Lower lobe of right lung (tissue), 2 donors: ENCODE results near the gene METTL24. TPM values are rescaled to one million over a fixed set of nuclear protein-coding genes. Genes with fewer than 3 reads are reported as not detected.
A peak's percentile ranks its signal among the peaks of the same experiment; 100 is the strongest.

Source experiments
- ATAC-seq, 2 donors: fragments of 200-7000 bp; cut with Tn5 transposase; one replicate each; pipeline ENCODE4 v1.9.1; 2020 to 2022; ENCODE audit warnings: mild to moderate bottlenecking in 2 of 2, moderate library complexity in 2 of 2
- DNase-seq: peaks from one replicate; pipeline ENCODE4 v3.0.0-alpha.2; 2020
- H3K27ac ChIP-seq: fragments of 200-600 bp; one replicate; pipeline ENCODE4 v1.8.0; 2022
- H3K27me3 ChIP-seq: fragments of 200-600 bp; one replicate; pipeline ENCODE4 v1.8.0; 2022; ENCODE audit warnings: low read depth
- H3K36me3 ChIP-seq: fragments of 200-600 bp; one replicate; pipeline ENCODE4 v1.8.0; 2022; ENCODE audit warnings: mild to moderate bottlenecking
- H3K4me1 ChIP-seq: fragments of 200-600 bp; one replicate; pipeline ENCODE4 v1.8.0; 2022
- H3K4me3 ChIP-seq: fragments of 200-600 bp; one replicate; pipeline ENCODE4 v1.8.0; 2022; ENCODE audit warnings: mild to moderate bottlenecking
- H3K9me3 ChIP-seq: fragments of 200-600 bp; one replicate; pipeline ENCODE4 v1.8.0; 2022
- CTCF ChIP-seq: fragments of 200-600 bp; IDR thresholded peaks from one replicate; pipeline ENCODE4 v1.8.0; 2022; ENCODE audit warnings: antibody characterized with exemption, mild to moderate bottlenecking
- intact Hi-C: fragments of 100-400 bp; cut with DNase I; formaldehyde crosslinking; loops from one replicate; pipeline ENCODE4 v1.11.0; 2022
- total RNA-seq: library from RNA; stranded (reverse); fragmentation: NEBNext Ultra II Directional; extraction: Animal tissue kit (Norgen Biotek cat#: 25700); gene quantifications from one replicate; pipeline ENCODE4 v1.2.1, GENCODE V29; 2021
- donor health status: DM: no; HTN: yes; CAD: no; lungs with severe emphysema.

METTL24 gene
- total RNA-seq, 1 donor from 2014 or later = 2.8 TPM

DNA sequence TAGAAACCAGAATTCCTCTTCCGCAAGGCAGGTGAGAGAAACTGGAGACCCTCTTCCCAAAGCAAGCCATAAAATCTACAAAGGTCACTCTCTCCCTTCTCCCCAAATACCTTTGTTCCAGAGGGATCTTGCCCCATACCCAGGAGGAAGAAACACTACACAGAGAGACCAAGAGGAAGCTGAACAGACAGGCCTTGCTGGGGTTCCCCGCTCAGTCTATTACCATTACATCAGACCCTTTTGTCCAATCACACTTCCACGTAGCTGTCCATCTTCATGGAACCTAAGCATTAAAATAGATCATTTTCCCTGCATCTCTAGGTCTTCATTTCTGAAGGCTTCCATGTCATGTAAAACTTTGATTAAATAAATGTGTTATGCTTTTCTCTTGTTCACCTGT is 32.1 kb downstream of the METTL24 start:
- no peak for TF ChIP-seq CTCF
- no peak for DNase-seq
- intact Hi-C loops = no loop called here

DNA sequence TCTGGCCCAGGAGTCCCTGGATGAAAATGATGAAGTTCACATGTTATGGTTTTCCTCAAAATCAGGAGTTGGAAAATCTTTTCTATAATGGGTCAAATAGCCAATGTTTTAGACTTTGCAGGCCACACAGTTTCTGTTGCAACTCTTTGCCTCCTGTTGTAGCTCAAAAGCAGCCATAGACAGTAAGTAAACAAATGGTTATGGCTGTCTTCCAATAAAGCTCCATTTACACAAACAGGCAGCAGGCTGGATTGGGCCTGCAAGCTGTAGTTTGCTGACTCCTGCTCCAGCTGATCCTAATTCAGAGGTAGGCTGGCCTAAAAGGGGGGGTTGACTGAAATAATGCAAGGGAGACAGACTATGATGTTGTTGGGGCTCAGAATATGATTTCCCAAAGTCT is 33.0 kb downstream of the METTL24 start:
- Histone ChIP-seq H3K36me3 (no peaks in the 10 kb centered on the region), H3K27me3 (no peaks in the 10 kb centered on the region), H3K4me3 (no peak overlapping the region), H3K4me1 (peaks cover 42% of the 10 kb centered on the region), H3K27ac (no peak overlapping the region), H3K9me3 (no peaks in the 10 kb centered on the region)
- intact Hi-C loops = no loop called here
- DNase-seq (no peak), ATAC-seq (peak; percentile 47 to 52)
- no peak for TF ChIP-seq CTCF

More for the DNA sequence above, 32.1 kb downstream of the METTL24 start:
- no peaks in the 10 kb centered on the region for H3K9me3 ChIP-seq
- peak overlapping the region; percentile 20 for H3K27ac ChIP-seq
- no peak for ATAC-seq
- no peaks in the 10 kb centered on the region for H3K27me3 ChIP-seq
- H3K4me1 ChIP-seq = peaks cover 42% of the 10 kb centered on the region
- H3K36me3 ChIP-seq = no peaks in the 10 kb centered on the region
- H3K4me3 ChIP-seq = no peak overlapping the region

GRCh38 chr6:110324548-110324947 is 33.6 kb downstream of the METTL24 start:
- peaks cover 42% of the 10 kb centered on the region for H3K4me1 ChIP-seq

DNA sequence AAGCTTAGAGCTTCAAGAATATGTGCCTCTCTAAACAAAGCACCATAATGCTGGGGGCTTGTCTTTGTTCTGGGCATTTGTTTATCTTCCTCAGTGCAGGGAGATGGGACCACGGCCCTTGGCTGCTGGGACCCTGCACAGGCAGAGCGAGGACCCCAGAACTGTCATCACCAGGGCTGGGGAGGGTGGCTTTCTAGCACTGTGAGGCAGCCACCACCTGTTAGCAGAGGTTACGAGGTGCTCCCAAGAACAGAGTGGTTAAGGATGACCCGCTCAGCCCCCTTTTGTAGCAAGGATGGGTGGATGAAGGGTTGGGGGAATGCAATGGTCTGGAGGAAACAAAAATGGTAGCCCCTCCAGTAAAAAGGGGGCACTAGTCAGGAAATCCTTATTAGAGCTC is 34.9 kb downstream of the METTL24 start:
- no peaks in the 10 kb centered on the region for H3K9me3 ChIP-seq
- H3K27me3 ChIP-seq = no peaks in the 10 kb centered on the region
- no peak overlapping the region for H3K4me3 ChIP-seq
- no peaks in the 10 kb centered on the region for H3K36me3 ChIP-seq
- no peak for TF ChIP-seq CTCF
- ATAC-seq (no peak), DNase-seq (no peak)
- intact Hi-C loops = no loop called here
- peak overlapping the region; percentile 12 for H3K27ac ChIP-seq
- H3K4me1 ChIP-seq = peaks cover 42% of the 10 kb centered on the region

More at GRCh38 chr6:110324548-110324947, 33.6 kb downstream of the METTL24 start:
- H3K27ac ChIP-seq = no peak overlapping the region
- ATAC-seq (no peak), DNase-seq (no peak)
- no peaks in the 10 kb centered on the region for H3K36me3 ChIP-seq
- no peak overlapping the region for H3K4me3 ChIP-seq
- no peak for TF ChIP-seq CTCF
- intact Hi-C loops = no loop called here
- H3K9me3 ChIP-seq = no peaks in the 10 kb centered on the region
- H3K27me3 ChIP-seq = no peaks in the 10 kb centered on the region

- no peak for DNase-seq
- H3K36me3 ChIP-seq = no peaks in the 10 kb centered on the region
- TF ChIP-seq CTCF = no peak
- H3K27ac ChIP-seq = peak overlapping the region; percentile 12
- intact Hi-C loops = no loop called here
- H3K4me1 ChIP-seq = peaks cover 38% of the 10 kb centered on the region
- ATAC-seq = peak; percentile 40 to 53
- no peaks in the 10 kb centered on the region for H3K9me3 ChIP-seq
- H3K4me3 ChIP-seq = no peak overlapping the region
- H3K27me3 ChIP-seq = no peaks in the 10 kb centered on the region
Measured at GRCh38 chr6:110322874-110323242, 35.3 kb downstream of the METTL24 start.
